Spinal cord (tissue), 10 donors: ENCODE results near the gene GMDS. TPM values are rescaled to one million over a fixed set of nuclear protein-coding genes. Genes with fewer than 3 reads are reported as not detected.

ENCODE experiments used
- DNase-seq, 6 donors: peaks; one replicate each; pipeline versions ENCODE4 v3.0.0 to v3.0.0-alpha.2; 2013 to 2015; ENCODE audit warnings: low spot score in 6 of 6, low read depth in 4 of 6
- H3K27ac ChIP-seq: one replicate; pipeline ENCODE4 v1.5.1; 2013; ENCODE audit warnings: low read depth, low read length, control low read depth
- H3K27me3 ChIP-seq: one replicate; pipeline ENCODE4 v1.6.1; 2013; ENCODE audit warnings: low read length; ENCODE audit not compliant: control insufficient read depth, insufficient read depth
- H3K36me3 ChIP-seq: one replicate; pipeline ENCODE4 v1.6.1; 2013; ENCODE audit warnings: low read length; ENCODE audit not compliant: control insufficient read depth, insufficient read depth
- H3K4me1 ChIP-seq: one replicate; pipeline ENCODE4 v1.6.1; 2013; ENCODE audit warnings: low read length; ENCODE audit not compliant: control insufficient read depth, insufficient read depth
- H3K4me3 ChIP-seq: one replicate; pipeline ENCODE4 v1.5.1; 2013; ENCODE audit warnings: low read depth, low read length, control low read depth
- H3K9me3 ChIP-seq: one replicate; pipeline ENCODE4 v1.6.1; 2013; ENCODE audit warnings: low read length; ENCODE audit not compliant: control insufficient read depth, insufficient read depth
- WGBS: methylation state at CpG from one replicate; pipeline ENCODE4 v1.1.5; 2013; ENCODE audit warnings: missing lambda C conversion rate; ENCODE audit not compliant: insufficient coverage; 5-methylcytosine and 5-hydroxymethylcytosine counted together
- polyA plus RNA-seq, 2 donors: library from polyadenylated mRNA; unstranded; fragments of 120-200 nt; gene quantifications; one replicate each; pipeline ENCODE4 v1.2.1, GENCODE V29; 2013; ENCODE audit not compliant: insufficient read length in 2 of 2
- total RNA-seq, 2 donors: library from RNA; depleted of rRNA in 1 of 2; stranded (reverse); fragments of 120-200 nt in 1 of 2; fragments of >200 nt in 1 of 2; gene quantifications; one replicate each; pipeline versions ENCODE4 v1.2.3 to v1.2.4, GENCODE V29; 2013 to 2014
- donor health status: healthy.

GMDS gene
- total and polyA plus RNA-seq, 4 donors: 35.3 to 87.4 (median 49.6) TPM

DNA sequence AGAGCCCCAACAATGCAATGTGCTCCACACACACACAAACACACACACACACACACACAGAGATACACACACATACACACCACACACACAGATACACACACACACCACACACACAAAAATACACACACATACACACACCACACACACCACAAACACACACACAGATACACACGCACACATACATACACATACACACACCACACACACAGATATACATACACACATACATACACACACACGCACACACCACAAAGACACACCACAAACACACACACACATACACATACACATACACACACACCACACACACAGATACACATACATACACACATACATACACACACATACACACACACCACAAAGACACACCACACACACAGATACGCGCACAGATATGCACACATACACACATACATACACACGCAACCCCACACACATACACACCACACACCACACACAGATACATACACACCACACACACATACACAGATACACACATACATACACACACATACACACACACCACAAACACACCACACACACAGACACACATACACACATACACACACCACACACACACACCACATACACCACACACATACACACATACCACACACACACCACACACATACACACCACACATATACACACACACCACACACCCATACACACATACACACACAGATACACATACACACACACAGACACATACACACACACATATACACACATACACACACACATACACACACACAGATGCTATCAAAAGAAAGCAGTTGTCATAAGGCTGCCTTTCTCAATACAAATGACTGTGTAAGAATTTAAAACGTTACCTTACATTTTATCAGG lies 507.7 kb downstream of the GMDS start:
- Histone ChIP-seq H3K4me1 (no peaks in the 10 kb centered on the region), H3K9me3 (no peaks in the 10 kb centered on the region), H3K36me3 (peaks cover 2% of the 10 kb centered on the region), H3K27me3 (no peaks in the 10 kb centered on the region), H3K27ac (no peak overlapping the region), H3K4me3 (no peak overlapping the region)
- DNase-seq: no peak
- WGBS: 97% methylated on average over 5 of the region's 6 CpGs

DNA sequence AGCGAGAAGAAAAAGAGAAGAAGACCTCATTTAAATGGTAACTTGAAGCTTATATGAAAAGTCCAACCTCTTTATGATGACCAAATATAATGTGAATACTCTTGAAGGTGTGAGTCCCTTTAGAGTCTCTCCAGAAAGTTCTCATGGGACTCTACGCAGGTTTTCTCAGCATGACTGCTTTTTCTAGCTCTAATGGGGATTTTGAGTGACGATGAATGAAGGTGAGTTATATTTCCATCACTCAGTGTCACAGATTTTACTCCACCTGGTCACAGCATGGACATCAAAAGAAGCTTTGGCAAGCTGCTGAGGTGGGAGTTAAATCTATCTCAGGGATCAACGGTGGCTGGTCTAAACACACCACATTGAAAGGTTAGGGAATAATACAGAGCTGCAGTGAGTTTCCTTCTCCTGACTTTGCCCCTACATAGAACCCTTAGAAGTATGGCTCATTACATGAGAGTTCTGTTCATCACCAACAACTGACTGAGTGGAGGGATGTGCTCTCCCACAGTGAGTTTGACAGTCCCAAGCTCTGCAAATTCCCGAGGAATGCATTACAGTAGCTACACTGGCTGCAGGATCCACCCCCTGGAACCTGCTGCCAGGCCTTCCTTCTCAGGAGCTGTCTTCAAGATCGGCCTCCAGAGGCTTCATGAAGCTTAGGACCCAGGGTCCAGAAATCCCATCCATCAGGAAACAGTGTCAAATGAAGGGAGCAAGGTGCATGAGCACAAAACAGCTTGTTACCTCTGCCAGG lies 508.9 kb downstream of the GMDS start:
- Histone ChIP-seq H3K9me3 (no peaks in the 10 kb centered on the region), H3K36me3 (peaks cover 2% of the 10 kb centered on the region), H3K27me3 (no peaks in the 10 kb centered on the region), H3K4me3 (no peak overlapping the region), H3K27ac (no peak overlapping the region), H3K4me1 (no peaks in the 10 kb centered on the region)
- no peak for DNase-seq
- WGBS: 74% methylated on average over 2 of the region's 6 CpGs

DNA sequence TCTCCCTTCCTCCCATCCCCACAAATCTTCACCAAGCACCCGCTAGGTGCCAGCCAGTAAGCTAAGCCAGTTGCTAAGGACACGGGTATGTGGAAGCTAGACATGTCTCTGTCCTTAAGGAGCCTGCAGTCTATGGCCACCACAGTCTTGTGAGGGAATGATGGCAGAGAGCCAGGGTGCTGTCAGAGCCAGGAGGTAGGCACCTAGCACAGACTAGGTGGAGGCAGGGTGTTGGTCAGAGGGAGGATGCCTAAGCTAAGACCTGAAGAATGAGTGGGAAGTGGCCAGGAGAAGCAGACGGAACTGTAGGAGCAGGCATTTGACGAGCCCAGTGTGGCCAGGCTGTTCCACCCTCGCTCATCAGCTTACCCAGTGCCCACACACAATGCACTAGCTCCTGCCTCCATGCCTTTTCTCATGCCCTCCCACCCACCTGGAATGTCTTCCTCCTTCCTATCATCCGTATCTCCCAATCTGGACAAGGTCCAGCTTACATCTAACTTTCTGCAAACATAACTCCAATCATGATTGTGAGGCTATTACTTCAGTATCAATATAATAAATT lies 510.1 kb downstream of the GMDS start:
- Histone ChIP-seq H3K4me3 (no peak overlapping the region), H3K9me3 (peaks cover 4% of the 10 kb centered on the region), H3K27ac (no peak overlapping the region), H3K27me3 (no peaks in the 10 kb centered on the region), H3K36me3 (peaks cover 2% of the 10 kb centered on the region), H3K4me1 (no peaks in the 10 kb centered on the region)
- DNase-seq: no peak
- WGBS: 83% methylated on average over 3 of the region's 6 CpGs

DNA sequence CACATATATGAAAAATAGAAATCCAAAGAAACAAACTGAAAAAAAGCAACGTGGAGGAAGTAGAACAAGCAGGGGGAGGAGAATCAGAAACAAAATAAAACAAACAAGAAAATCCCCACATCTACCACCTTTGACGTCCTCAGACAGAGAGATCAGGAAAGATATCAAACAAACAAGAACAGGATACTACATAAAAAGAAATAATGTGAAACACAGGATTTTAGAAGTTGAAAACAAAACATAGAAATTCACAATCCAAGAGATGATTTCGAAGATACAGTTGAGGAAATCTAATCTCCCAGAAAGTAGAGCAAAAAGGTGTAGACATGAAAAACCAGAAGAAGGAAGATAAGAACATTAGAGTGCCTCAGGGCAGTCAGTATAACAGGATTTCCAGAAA lies 514.5 kb downstream of the GMDS start:
- Histone ChIP-seq H3K9me3 (peaks cover 4% of the 10 kb centered on the region), H3K27me3 (peaks cover 2% of the 10 kb centered on the region), H3K27ac (no peak overlapping the region), H3K36me3 (peaks cover 2% of the 10 kb centered on the region), H3K4me1 (no peaks in the 10 kb centered on the region), H3K4me3 (no peak overlapping the region)
- DNase-seq: no peak
- WGBS: 40% methylated on average over 1 of the region's 3 CpGs

DNA sequence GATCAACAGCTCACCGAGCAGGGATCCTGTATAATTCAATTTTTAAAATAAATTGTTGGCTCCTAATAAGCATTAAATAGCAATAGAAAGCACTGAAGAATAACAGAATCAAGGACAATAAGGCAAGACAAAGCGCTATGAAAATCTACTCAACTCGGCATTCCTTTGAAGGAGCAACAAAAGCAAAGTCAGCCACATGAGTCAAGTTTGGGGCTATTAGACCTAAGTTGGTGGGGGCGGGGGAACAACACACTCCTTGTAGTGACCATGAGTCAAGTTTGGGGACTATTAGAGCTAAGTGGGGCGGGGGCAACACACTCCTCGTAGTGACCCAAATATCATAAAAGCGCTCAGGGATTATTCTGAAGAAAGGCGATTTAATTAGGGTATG lies 515.7 kb downstream of the GMDS start:
- Histone ChIP-seq H3K36me3 (peaks cover 2% of the 10 kb centered on the region), H3K27me3 (peaks cover 2% of the 10 kb centered on the region), H3K27ac (no peak overlapping the region), H3K4me3 (no peak overlapping the region), H3K9me3 (peaks cover 4% of the 10 kb centered on the region), H3K4me1 (no peaks in the 10 kb centered on the region)
- WGBS: 78% methylated on average over 4 of the region's 8 CpGs
- DNase-seq: no peak

DNA sequence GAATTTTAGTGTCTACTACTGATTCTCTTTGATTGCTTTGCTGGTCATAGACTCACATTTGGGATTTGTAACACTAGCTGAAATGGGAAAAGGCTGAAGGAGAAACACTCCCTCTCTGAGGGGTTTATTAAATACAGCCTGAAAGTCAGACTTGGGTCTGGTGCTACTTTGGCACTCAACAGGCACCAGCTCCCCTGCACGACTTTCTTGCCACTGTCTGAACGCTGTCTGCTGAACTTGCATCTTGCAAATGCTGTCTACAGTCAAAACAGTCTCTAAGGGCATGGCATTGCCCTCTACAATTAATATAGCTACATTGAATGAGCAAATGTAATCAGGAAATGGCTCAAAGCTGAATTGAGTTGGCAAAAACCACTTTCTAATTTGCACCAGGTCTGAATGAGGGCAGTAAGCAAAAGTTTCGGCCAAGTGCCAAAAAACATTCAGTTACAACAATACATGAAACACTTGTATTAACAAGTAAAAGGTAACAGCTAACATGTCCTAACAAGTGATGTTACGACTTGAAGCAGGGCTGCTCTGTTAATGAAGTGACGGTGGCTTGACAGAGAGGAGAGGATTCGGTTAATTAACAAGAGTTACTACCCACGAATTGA lies 516.2 kb downstream of the GMDS start:
- 40% methylated on average over 4 of the region's 7 CpGs for WGBS
- H3K4me1 ChIP-seq: no peaks in the 10 kb centered on the region
- H3K27ac ChIP-seq: no peak overlapping the region
- DNase-seq: peak in 2 of 6 donors; percentile 39 to 53
- H3K27me3 ChIP-seq: peaks cover 2% of the 10 kb centered on the region
- H3K4me3 ChIP-seq: no peak overlapping the region
- peaks cover 4% of the 10 kb centered on the region for H3K9me3 ChIP-seq
- H3K36me3 ChIP-seq: peaks cover 4% of the 10 kb centered on the region

DNA sequence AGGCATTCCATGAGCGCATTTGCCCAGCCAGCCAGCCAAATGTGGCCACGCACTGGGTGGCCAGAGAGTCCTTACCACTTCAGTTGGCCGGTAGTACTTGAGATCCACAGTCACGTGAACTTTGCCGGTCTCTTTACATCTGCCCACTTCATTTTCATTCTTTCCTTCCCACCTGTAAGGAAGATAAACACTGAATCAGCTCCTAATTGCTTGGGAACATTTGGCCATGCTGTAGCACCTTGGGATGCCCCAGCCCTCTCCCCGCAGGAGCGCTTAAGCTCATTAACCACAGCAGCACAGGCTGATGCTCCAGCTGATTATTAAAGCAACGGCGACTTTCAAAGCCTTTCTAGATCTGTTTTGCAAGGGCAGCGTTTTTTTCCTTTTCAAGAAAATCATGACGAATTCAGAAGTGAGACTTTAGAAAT lies 519.0 kb downstream of the GMDS start:
- peak in 1 of 6 donors; percentile 70 for DNase-seq
- H3K4me1 ChIP-seq: no peaks in the 10 kb centered on the region
- no peak overlapping the region for H3K27ac ChIP-seq
- H3K4me3 ChIP-seq: no peak overlapping the region
- H3K9me3 ChIP-seq: peaks cover 4% of the 10 kb centered on the region
- 46% methylated on average over 10 of the region's 11 CpGs for WGBS
- peaks cover 2% of the 10 kb centered on the region for H3K36me3 ChIP-seq
- H3K27me3 ChIP-seq: peaks cover 2% of the 10 kb centered on the region

DNA sequence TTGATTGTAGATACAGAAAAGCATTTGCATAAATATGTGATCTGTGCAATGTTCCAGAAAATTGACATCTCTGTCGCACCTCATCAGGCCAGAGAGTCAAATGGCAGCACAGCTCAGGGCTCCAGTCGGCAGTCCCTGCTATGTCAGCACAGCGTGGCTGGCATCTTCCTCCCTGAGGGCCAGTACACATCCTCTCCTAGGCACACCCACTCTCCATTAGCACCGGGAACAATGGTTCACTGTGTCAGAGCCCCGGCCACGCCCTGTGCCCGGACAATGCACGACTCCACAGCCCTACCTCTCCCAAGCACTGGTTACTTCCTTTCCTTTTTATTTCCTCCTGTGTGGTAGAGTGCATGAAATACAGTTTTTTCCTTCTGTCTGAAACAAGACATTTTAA lies 520.8 kb downstream of the GMDS start:
- Histone ChIP-seq H3K27me3 (peaks cover 2% of the 10 kb centered on the region), H3K4me3 (no peak overlapping the region), H3K27ac (no peak overlapping the region), H3K4me1 (no peaks in the 10 kb centered on the region), H3K36me3 (peaks cover 2% of the 10 kb centered on the region), H3K9me3 (no peaks in the 10 kb centered on the region)
- DNase-seq: no peak
- WGBS: 67% methylated on average over 5 of the region's 8 CpGs

DNA sequence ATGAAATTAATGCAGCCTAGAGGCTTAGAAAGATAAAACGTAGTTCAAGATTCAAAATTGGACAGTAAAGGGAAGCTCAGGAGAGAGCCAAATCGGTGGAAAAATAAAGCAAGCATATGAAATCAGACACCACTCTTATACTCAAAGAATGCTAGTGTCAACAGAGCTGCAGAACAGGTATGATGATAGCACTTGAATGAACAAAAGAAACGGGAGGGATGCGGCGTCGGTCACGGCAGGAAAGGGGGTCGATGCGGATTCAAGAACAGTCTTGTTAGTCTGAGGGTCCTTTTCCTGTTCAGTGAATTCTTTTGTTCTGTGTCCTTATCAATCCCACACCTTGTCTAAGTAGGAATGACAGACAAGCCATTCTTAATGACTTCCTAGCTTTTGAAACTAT lies 521.3 kb downstream of the GMDS start:
- Histone ChIP-seq H3K4me1 (no peaks in the 10 kb centered on the region), H3K4me3 (no peak overlapping the region), H3K36me3 (peaks cover 2% of the 10 kb centered on the region), H3K27ac (no peak overlapping the region), H3K27me3 (no peaks in the 10 kb centered on the region), H3K9me3 (no peaks in the 10 kb centered on the region)
- DNase-seq: no peak
- WGBS: 90% methylated on average over 3 of the region's 9 CpGs
